Esophagus mucosa (tissue), 1 donor: ENCODE measurements around the gene SLC16A8. TPM values are rescaled to one million over a fixed set of nuclear protein-coding genes. Genes with fewer than 3 reads are reported as not detected.

Source experiments
- ATAC-seq: fragments of 200-7000 bp; cut with Tn5 transposase; one replicate; pipeline ENCODE4 v1.9.1; 2020
- total RNA-seq: library from RNA; stranded (reverse); gene quantifications from one replicate; pipeline ENCODE4 v1.2.4, GENCODE V29; 2023
- donor health status: DM: yes; HTN: yes; CAD: no.

SLC16A8 gene
- total RNA-seq, 1 donor from 2014 or later, result 0.24 TPM

DNA sequence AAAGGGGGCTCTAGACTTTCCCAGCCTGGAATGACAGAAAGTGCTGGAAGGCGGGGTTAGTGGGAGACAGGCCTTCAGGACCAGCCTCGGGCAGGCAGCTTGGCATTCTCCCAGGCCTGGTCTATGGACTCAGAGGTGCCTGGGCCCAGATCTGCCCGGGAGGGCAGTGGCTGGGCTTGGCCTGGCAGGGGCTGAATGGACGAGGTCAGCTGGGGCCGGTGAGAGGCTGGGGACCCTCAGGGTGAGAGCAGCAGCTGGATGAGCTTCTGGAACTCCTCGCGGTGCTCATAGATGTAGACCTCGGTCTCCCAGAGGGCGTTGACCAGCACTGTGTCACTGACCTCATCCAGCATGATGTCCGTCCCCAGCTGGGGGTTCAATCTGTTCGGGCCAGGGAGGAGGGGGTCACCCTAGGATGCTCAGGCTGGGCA is 28.0 kb upstream of the SLC16A8 start:
- ATAC-seq, result no peak

DNA sequence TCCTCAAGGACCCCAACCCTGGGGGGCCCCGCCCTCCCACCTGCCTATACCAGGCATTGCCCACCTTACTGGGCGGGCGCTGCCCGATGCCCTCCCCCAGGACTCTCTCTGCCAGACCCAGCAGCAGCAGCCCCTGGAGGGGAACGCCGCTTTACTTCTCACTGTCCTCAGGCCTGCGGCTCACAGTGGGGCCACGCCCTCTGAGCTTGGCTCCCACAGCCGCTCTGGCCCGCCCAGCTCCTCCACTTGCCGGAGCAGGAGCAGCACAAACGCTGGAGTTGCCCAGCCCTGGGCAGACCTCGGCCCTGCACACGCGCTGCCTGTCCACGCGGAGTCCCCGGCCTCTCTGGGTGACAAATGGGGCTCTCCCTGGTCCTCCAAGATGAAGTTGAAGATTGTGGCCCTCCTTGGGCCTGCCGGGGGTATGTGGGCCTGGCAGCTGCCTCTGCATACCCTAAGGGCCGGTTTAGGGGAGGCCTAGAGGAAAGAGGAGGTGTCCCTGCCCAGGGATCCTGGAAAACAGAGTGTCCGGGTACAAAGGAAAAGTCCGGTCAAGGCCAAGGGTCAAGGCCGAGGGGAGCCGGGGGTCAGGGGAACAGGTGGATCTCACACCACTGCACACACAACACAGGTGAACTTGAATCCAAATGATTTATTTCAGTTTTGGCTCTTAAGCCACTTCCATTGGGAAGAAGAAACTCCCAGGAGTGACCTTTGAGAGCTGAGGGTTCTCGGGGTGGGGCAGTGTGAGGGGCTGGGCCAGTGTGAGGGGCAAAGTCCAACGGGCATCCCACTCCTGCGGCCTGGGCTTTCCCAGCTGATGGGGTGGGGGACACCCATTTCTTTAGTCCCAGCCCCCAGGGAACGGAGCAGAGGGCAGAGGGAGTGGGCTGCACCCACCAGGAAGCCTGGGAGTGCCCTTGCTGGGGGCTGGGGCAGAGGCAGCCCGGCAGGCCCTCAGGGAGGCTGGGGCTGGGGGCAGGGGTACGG is 27.2 kb upstream of the SLC16A8 start:
- ATAC-seq, result peak; percentile 73

DNA sequence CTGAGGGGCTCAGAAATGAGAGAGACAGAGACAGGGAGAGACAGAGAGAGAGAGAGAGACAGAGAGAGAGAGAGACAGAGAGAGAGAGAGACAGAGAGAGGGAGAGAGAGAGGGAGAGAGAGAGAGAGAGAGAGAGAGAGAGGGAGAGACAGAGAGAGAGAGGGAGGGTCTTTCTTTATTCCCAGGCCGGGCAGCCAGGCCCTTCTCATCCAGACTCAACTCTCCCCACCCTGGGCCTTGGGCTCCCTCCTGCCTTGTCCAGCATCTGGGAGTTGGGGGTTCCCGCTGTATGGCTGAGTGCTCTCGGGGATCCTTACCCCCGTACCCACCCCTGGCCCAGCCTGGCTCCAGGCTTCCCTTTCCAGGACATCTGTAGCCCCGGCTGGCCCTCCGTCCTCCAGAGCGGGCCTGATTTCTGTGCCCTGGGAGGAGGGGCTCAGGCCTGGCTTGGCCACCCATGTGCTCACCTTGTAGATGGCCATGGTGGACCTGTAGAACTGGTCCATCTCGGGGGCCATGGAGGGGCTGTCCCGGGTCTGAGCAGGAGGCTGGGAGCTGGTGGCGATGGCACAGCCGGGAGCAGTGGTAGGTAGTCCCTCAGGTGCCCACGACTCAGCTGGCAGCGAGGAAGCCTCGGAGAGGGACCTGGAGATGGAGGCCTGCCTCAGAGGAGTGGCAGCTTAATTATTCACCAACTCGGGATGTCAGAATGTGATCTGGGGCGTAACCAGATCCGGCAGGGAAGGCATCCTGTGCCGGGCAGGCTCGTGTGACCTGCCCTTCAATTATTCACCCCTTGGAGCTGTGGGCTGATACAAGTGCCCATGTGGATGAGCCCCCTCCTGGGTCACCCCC is 26.3 kb upstream of the SLC16A8 start, which contains the start of gene BAIAP2L2:
TSS of gene BAIAP2L2 (minus strand) at position 677 of the 855 bp plus-strand sequence. CDS start at position 518, 159 bp downstream.
- ATAC-seq, result peak; percentile 48

DNA sequence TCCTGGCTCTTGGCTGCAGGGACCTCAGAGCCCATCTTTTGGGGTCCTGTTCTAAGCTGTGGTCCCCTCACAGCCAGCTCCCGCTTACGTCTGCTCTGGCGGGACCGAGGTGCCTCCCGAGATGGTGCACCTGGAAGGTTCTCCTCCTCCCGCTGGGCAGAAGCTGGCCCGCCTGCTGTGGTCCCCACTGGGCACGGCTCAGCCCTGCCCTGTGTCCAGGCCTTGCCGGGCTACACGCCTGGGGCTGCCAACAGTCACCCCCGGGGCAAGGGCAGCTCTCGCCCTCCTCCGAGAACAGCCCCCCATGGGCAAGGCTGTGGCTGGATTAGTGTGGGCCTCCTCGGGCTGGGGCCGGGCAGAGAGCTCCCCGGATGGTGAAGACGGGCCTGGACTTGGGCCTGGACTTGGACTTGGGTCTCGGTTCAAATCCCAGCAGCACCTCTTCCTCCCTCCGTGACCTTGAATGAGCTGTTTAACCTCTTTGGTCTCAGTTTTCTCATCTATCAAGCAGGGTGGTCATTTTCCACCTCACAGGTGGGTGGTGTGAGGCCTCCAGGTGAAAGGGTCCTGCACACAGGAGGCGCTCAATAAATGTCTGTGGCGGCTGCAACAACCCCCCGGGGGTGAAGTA is 25.5 kb upstream of the SLC16A8 start:
- no peak for ATAC-seq

DNA sequence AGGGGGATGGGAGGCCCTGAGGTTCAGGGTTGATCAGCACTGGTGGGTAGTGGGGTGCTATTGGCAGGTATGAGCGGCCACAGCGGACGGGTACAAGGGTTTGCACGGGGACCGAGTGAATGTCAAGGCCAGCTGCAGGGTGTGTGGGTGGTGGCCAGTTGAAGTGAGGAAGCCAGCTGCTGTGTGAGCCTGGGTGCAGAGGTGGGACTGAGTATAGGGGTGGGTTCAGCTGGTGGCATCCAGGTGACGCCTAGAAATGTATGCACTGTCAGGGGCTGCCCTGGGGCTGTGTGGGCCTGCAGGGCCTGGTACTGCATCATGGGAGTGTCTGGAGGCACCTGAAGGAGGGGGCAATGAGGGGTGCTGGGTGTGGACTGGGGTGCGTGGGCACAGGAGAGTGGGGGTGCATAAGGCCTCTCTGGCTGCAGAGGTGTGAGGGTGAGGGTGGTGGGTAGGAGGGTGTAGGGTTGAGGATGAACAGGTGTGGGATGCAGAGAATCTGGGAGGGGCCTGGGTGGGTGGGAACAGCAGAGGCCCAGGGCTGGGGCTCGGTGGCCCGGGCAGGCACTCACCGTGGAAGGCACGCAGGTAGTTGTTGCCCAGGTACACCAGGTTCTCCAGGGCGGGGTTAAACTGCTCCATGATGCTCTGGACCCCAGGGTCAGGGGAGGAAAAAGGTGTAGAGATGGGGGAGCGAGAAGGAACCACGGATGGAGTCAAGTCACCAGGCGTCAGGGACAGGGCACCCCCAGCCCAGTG is 24.8 kb upstream of the SLC16A8 start:
- ATAC-seq, result no peak

DNA sequence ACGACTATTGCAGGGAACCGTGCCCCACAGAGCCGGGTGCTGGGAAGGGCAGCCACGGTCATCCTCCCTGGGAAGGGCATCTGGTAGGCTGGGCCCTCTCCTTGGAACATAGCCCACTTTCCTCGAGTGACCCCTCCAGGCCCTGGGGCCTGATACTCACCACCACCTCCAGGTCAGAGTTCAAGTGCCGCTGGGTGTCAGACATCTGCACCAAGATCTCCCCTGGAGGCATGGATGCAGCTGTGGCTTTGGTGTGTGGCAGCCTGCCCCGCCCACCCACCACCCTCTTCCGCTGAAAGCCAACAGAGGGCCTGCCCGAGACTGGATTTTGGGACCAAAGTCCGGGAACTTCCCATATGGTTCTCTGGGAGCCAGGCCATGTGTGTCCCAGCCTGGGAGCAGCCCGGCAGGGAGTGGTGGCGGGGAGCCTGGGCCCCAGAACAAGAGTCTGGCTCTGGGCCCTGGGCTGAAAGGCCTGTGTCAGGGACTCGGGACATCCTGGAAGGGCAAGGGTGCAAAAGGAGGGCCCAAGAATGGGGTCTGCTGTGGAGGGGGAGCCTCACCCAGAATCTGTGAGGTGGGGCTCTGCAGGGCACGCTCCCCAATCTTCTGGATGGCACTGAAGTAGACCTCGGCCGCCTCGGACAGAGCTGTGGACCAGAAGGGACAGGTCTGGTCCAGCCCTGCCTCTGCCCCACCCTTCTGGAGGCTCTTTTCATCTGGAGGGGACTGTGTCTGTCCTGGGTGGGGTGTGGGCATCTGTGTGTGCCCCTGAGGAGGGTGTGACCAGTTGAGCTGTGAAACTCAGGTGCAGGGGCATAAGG is 23.9 kb upstream of the SLC16A8 start:
- no peak for ATAC-seq

DNA sequence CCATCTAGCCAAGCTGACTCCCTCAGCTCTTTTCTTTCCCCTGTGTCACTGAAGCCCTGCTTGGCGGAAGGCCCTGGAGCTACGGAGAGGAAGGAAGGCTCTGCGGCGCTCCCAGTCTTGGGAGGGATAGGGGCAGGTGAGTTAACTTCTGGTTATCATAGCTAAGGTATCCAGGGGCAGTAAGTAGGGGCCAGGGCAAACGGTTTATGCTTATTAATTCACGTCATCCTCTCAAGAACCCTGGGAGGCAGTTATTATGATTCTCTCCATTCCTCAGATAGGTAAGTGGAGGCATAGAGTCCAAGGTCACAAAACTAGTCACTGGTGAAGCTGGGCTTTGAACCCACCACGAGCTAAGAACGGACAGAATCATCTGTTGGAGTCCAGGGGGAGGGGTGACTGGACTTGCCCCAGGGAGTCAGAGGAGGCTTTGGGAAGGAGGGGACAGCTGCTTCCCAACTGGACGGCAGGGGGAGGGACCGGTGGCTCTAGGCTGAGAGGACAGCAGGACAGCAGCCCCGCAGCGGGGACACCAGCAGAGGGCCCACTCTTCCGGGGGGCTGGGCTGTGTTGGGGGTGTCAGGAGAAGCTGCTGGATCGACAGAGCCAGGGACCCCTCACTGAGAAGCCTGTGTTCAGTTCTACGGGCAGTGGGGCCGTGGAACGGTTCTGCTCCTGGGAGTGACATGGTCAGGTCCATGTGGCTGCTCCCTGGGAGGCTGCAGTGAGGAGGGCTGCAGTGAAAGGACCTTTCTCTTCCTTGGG is 23.0 kb upstream of the SLC16A8 start:
- ATAC-seq, result no peak

DNA sequence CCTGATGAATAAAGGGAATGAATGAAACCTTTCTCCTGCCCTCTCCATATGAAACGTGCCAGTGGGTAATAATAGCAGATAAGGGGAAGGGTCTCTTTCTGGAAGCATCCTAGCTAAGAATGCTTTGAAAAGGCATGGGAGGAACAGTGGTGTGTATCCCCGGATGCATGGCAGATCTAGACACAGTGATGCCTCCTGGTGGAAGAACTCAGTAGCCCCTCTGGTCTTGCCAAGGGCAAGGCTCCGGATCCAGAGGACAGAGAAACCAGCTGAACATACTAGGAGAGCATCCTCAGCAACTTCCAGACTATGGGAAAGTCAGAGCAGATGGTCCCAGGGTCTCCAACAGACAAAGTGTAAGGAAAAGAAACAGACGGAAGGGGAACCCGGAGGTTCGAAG is 20.1 kb upstream of the SLC16A8 start:
- ATAC-seq, result no peak

DNA sequence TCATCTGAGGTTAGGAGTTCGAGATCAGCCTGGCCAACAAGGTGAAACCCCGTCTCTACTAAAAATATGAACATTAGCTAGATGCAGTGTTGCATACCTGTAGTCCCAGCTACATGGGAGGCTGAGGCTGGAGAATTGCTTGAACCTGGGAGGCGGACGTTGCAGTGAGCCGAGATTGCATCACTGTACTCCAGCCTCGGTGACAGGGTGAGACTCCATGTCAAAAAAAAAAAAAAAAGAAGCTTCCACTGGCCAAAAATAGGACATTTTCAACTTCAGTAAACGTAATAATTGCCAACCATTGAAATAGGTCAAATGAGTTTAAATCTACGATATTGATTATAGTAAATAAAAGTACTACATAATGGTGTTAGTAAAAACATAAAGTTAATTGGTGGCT is 19.7 kb upstream of the SLC16A8 start:
- no peak for ATAC-seq

DNA sequence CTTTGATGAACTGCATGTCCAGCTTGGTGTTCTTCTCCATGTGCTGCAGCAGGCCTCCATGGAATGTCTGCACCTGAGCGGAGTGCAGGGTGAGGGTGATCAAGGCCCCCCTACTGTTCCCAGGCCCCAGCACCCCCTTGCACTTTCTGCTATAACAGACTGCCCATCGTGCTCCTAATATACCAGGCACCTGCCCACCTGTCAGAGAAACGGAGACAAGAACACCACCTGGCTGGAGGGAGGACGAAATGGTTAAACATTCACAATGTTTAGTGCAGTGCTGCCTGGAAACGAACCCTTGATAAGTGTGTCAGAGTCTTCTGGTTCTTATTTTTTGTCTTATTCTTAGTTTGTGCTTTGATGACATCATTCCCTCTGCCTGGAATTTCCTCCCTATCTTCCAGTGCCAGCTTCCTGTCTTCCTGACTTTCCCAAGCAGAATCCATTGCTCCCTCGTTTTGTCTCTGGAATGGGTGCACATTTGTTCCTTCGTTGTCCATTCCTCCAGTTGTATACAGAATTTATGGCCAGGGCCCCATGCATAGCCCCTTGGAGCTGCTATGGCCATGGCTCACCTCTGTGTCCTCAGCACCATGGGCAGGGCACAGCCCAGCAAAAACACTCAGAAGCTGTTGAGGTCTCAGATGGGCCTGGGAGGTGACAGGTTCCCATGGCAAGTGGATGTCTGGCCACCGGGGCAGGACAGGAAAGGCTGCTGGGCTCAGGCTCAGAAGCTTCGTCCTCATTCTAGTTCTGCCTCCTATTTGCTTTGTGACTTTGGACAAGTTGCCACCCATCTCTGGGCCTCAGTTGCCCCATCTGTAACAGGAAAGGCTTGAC is 14.6 kb upstream of the SLC16A8 start:
- no peak for ATAC-seq

DNA sequence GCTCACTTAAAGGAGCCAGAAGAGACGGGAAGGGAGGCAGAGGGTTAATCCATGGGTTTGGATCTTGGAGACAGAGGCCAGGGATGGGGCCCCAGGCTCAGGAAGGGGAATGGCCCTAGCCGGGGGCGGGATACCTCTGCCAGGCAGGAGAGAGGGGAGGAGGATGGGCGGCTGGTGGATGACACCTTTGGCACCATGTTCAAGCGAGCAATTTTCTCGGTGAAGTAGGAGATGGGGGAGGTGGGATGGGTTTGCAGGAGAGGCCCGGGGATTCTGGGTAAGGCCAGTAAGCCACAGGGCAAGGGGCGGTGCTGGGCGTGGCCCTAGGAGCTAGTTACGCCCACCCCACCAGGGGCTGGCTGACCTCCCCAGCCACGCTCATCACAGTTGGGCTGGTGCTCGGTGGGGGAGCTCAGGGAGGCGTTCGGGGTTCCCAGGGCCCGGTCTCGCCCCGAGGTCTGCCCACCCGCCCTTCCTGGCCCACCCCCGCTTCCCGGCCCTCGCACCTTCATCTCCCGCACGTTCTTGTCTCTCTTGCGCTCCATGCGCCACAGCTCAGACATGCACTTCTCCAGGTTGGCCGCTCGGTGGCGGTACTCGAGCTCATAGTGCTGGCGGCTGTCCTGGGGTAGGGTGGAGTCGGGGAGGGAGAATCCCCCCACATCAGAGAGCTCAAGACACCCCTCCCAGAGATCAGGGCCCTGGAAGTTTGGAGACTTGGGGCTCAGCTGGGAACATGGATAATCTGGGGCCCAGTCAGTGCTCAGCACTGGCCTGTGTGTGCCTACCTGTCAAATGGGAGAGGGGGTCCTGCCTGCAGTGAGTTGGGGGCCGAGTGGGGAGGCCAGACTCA is 13.8 kb upstream of the SLC16A8 start:
- peak; percentile 32 for ATAC-seq

DNA sequence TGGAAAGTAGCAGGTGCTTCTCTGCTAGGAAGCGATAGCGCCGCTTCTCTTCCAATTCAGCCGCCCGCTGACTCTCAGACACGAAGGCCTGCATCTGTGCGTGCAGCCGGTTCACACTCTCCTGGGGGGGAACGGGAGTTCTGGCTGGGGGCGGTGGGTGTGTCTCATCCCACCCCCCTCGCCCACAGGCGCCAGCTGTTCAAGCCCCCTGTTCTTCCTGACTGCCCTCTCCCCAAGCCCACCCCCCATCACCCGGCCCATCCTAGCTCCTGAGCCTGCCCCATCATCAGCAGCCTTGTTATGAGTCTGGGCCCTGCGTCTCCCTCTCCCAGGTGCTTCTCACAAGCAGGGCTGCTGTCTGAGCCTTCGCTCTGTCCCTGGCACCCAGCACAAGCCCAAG is 13.1 kb upstream of the SLC16A8 start:
- peak; percentile 10 for ATAC-seq

DNA sequence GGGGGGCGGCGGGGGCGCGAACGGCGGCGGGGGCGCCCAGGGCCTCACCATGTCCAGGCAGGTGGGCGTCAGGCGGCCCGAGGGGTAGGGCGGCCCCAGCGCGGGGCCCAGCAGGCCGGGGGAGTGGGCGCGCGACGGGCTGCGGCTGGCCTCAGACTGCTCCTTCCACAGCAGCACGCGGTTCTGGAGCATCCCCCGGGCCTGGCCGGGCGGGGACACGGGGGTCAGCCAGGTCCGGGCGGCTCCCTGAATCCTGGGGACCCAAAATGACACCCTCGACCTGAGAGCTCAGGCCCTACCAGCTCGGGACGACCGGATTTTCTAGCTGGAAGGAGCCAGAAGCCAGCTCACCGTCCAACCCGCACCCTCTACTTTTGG is 5.5 kb upstream of the SLC16A8 start:
- ATAC-seq, result no peak

DNA sequence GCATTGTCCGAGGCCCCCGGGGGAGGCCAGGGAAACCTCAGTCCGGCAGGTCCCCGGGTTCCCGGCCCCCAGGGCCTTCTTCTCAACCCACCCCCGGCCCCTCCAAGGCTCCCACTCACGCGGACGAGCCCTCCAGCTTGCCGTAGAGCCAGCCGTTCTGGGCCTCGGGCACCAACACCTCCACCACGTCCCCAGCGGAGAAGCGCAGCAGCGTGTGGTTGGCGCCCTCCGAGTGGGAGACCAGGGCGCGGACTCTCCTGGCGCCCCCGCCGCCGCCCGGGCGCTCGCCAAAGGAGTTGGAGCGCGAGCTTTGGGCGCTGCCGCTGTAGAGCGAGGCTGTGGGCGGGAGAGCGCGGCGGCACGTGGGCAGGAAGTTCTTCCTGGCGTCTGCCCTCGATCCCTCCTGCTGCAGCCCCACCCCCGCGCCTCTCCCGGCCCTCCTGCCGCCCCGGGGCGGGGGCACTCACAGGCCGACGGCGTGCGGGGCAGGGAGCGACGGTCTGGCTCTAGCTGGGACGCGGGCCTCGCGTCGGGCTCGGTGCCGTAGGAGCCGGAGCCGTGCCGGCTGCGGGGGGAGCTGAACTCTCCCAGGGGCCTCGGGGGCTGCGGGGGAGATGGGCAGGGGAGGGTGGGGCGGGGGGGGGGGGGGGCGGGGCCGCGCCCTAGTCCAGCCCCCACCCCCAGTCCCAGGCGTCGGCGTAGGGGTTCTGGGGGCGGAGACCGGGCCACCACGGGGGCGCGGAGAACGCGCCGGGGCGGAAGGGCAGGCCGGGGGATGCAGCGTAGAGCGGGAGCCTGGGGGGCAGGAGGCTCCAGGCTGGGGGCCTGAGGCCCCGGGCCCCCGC is 4.9 kb upstream of the SLC16A8 start:
- ATAC-seq, result peak; percentile 65

DNA sequence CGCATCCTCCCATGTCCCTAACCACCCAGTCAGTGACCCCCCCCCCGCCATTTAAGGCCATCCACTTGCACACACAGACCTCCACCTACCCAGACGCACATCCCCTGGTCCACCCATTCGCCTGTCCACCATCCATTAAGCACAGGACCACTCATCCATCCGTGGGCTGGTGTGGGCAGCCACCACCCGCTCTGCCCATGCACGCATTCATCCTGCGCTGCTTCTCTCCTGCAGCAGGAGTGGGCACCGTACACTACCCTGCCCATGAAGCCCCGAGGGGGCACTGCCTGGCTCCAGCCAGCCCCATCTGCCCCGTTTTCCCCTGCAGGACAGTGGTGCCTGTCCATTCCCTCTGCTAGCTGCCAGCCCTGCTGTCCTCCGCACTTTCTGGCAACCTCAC is 3.9 kb upstream of the SLC16A8 start:
- no peak for ATAC-seq

DNA sequence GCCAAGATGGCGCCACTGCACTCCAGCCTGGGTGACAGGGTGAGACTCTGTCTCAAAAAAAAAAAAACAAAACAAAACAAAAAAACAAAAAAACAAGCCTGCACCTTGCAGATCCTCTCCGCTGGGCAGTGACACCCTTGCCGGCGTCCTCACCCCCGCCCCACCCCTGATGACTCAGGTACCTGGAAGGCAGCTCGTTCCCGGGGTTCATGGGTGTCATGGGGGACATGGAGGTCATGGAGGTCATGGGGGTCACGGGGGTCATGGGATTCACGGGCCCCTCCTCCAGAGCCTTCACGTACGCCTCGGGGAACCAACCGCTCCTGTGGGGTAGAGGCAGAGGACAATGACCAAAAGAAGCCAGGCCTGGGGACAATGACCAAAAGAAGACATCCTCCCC is 3.0 kb upstream of the SLC16A8 start:
- peak; percentile 34 for ATAC-seq
